NOMO-1 treated with dmso at 0.1 percent for 144 hours (cell line): ENCODE results near the gene GTF2F1.
"Not testable (repeated sequence)": the region's sequence is repeated elsewhere in the genome, so short reads cannot be mapped to it uniquely, and the experiment has no call there.

ENCODE experiments used
- DNase-seq: peaks from one replicate; lab custom pipeline; 2025; ENCODE audit not compliant: unreplicated experiment; lab: John Stamatoyannopoulos, UW

Gene GTF2F1

DNA sequence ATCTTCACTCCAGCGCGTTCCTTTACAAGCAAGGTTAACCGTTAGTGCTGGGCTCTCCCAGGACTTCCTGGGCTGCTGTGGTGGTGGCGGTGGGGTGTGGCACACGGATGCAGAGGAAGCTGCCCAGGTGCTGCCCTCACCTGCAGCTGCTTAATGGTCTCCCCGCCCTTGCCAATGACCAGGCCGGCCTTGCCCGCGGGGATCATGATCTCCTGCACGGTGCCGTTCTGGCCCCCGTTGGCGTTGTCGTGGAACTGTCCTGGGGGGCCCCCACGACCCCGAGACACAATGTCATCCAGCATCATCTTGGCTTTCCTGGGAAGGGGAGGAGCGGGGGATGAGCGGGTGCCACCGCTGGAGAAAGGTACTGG lies 25.6 kb upstream of the GTF2F1 start:
- no peak for DNase-seq

- DNase-seq = no peak
Measured at GRCh38 chr19:6417713-6418561, 25.0 kb upstream of the GTF2F1 start.

DNA sequence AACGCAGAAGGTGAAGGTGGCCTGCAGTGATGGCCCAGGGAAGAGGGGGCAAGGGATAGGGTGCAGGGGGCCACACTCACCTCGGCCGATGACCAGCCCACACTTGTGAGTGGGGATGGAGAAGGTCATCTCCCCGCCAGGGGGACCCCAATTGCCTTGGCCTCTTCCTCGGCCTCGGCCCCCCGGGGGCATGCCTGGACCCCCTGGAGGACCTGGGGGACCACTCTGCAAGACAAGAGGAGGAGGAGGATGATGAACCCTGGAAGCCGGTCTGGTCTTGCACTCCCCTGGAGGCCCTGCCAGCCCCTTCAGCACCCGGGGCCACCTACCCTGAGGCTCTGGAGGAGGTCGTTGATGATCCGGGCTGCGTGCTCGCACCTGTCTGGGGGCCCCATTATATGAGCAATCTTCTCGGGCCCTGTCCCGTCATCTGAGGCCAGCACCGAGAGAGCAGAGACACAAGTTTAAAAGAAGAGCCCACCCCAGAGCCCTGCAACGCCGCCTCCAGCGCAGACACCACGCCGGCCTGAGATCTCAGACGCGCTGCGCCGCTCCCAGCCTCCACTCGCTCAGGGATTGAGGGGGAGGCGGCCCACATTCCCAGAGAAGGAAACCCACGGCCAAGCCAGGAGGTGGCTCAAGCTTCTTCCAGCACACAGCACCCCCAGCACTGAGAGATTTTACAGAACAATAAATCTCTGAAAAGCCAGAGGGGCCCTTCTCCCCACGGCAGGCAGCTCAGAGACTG lies 23.9 kb upstream of the GTF2F1 start:
- DNase-seq = no peak

DNA sequence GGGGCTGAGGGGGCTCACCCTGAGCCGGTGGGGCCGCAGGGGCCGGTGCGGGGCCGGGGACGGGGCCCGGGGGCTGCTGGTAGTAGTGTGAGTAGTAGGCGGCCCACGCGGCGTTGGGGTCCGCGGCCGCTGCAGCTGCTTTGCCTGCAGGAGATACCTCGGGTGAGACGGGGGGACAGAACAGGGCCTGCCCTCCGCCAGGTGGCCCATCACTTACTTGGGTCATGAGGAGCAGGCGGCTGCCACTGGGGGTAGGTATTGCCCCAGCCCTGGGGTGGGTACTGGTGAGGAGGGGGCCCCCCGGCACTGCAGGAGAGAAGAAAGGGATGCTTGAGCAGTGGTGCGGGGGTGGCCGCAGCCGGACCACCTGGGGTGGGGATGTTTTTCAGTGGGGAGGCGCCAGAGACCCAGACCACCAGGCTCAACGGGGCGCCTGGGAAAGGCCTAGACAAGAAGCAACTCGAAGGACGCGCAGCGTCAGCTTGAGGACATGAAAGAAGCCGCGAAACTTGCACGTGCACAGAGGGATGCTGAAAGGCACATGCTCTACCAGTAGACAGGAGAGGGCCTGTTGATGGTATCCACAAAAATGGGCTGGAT lies 22.7 kb upstream of the GTF2F1 start:
- DNase-seq = no peak

DNA sequence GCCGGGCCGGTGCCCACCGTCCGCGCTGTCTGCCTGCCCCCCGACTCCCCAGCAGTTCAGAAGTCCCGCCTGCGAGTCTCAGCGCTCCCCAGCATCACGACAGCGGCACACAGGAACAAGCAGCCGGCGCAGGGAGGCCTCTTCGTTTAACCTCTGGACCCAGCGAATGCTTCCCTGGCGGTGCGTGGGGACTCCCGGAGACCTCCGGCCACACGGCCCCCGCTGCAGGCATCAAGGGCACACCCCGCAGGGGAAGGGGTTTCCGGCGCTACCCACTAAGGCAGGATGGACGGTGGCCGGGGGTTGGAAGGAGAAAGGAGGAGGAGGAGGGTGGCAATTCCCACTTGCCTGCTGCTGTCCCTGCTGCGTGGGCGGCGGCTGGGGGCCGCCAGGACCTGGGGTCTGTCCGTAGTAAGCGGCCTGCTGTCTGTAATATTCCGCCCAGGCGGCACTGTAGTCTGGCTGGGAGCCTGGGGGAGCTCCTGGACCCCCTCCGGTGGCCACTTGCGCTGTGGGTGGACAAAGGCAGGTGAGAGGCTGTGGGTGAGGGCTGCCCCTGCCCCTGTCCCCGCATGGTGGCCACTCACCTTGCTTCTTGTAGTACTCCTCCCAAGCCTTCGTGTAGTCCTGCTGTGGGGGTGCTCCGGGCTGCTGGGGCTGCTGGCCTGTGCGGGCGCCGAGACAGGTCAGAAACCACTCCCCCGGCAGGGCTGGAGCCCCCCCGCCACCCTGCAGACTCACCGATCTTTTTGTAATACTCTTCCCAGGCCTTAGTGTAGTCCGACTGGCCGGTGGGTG lies 22.0 kb upstream of the GTF2F1 start:
- no peak for DNase-seq

DNA sequence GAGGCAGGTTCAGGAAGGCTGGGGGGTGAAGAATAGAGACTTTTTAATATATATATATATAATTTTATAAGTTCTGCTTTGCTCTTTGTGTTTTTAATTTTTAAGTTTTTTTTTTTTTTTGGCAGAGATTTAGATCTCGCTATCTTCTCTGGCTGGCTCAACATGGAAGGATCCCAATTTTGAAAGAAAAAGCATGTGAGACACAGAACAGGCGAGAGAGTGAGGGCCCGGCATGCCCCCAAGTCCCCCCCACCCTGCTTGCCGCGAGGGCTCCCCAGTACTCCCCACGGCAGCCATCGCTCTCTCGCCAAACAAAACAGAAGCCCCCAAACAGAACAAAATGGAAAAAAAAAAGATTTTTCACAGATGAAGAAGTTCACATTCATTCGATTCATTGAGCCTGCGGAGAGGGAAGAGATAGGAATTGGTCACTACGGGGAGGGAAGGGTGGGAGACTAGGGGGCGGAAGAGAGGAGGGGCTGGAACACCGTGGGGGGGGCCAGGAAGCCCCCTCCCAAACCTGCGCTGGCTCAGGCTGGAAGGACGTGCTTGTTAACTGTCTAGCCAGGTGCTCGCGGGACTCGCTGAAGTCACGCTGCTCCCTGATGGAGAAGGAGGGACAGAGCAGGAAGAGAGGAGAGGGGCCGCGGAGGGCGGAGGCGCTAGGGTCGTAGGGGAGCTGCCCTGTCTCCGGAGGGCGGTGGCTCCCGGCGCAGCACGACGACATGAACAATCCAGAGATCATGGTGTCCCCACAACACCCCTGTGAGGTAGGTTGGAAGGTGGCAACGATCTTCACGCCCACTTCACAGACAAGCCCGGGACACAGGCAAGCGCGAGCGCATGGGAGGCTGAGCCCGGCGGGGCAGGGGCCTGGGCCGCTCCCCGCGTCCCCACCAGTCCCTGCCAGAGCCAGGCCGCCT lies 21.0 kb upstream of the GTF2F1 start:
- no peak for DNase-seq

- no peak for DNase-seq
Measured at GRCh38 chr19:6413291-6413690, 20.3 kb upstream of the GTF2F1 start.

DNA sequence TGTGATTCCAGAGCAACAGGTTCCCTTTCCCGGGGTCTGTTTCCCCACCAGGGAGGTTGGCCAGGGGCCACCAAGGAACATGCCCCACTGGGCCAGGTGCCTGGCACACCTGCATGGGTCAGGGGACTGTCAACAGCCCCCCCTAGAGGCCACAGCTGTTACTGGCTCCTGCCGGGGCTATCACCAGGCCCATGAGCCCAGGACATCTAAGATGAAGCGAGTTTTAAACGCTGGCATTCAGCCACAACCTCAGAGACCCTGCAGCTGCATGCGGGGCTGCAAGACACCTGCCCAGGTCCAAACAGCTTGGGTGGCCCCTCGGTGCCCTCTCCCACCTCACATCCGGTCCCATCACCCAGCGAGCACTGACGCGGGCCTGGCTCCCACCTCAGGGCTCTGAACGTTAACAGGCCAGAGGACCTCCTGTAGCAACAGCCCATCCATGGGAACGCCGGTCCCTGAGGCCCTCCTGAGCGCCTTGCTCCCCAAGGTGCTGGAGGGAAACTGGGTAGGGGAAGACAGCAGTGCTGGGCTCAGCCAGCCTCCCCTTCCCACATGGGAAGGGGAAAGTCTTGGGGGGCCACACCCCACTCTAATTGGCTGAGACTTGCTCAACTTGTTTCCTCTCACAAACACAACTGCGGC lies 19.6 kb upstream of the GTF2F1 start:
- no peak for DNase-seq

GRCh38 chr19:6412061-6412446 lies 19.1 kb upstream of the GTF2F1 start:
- no peak for DNase-seq

GRCh38 chr19:6409346-6409745 lies 16.4 kb upstream of the GTF2F1 start:
- DNase-seq = no peak

GRCh38 chr19:6406401-6406800 lies 13.4 kb upstream of the GTF2F1 start:
- DNase-seq = no peak

DNA sequence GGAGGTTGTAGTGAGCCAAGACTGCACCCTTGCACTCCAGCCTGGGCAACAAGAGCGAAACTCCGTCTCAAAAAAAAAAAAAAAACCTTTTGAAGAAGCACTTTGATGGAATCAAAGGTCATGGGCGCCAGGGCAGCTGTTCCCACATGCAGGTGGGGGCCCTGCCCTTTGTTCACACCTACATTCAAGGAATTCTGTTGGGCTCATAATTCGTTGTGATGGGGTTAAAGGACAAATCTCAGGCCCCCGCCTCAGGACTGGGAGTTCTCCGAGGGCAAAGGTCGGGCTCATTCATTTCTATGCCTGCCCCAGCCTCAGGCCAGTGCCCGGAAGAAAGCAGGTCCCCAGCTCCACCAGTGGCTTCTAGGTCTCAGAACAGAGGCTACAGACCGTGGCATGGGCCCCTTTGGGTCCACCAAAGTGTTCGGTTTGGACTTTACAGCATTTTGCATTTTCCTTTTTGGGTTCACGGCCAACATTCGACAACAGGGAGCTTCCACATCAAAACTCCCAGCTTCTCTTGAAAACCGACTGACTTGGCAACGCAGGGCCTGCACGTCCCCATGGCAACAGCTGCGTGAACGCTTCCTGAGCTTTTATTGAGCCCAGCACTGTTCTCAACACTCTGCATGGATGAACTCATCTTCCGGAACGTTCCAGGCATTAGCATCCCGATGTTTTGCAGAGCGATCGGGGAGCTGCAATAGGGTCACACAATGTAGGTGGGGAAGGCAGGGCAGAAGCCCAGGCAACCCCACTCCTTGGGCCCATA lies 10.1 kb upstream of the GTF2F1 start:
- no peak for DNase-seq

DNA sequence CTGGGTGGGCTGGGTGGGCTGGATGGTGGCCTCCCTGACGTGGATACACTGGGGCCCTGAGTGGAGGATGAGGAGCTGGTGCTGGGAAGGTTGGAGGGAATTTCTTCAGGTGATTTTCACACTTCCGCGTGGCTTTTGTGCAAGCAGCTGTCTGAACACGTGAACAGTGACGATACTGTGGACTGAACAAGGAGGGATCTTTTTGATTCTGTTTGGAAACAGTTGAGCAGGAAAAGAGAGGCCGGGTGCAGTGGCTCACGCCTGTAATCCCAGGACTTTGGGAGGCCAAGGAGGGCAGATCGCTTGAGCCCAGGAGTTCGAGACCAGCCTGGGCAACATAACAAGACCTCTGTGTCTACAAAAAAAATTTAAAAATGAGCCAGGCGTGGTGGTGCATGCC lies 9.1 kb upstream of the GTF2F1 start:
- DNase-seq = no peak

GRCh38 chr19:6400062-6400944 lies 7.3 kb upstream of the GTF2F1 start:
- not testable (repeated sequence) for DNase-seq

DNA sequence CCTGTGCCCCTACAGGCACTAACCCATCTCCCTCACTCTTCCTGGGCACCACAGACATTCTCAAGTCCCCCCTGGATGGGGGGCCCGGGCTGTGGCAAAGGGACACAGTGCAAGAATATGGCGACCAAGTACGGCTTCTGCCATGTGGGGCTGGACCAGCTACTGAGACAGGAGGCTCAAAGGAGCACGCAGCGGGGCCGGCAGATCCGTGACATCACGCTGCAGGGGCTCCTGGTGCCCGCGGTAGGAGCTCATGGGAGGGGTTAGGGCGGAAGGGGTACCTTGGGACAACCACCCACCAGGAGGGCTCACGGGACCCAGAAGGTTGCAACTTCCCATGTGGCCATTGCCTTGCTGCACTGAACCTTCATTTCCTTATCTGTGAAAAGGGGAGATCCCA lies 3.3 kb upstream of the GTF2F1 start:
- DNase-seq = no peak

DNA sequence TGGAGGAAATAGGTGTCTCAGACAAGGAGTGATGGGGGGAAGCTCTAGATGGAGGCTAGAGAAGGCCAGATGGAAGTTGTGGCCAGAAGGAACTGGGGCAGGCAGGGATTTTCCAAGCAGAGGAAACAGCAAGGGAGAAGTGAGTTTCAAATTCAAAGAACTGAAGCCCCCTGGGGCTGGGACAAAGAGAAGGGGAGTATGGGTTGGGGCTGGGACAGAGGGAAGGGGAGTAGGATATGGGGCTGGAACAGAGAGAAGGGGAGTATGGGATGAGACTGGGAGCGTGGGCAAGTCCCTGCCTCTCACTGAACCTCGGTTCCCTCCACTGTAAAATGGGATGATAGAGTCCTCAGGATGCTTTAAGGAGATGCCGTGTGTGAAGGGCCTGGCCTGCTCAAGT lies 1.9 kb upstream of the GTF2F1 start:
- DNase-seq = no peak

- no peak for DNase-seq
Measured at GRCh38 chr19:6393983-6394412, 1.0 kb upstream of the GTF2F1 start.
